Gastroesophageal sphincter (tissue), 4 donors: ENCODE data around the gene EVI2B. TPM values are rescaled to one million over a fixed set of nuclear protein-coding genes. Genes with fewer than 3 reads are reported as not detected.

Experiments
- ATAC-seq: fragments of 150-250 bp; one replicate; pipeline ENCODE4 v1.9.1; 2016; ENCODE audit warnings: mild to moderate bottlenecking, moderate library complexity
- H3K27ac ChIP-seq, 4 donors: fragments of 200-600 bp; sonication (generic) in 3 of 4; 1 replicate in 3 of 4; 2 replicates in 1 of 4; pipeline ENCODE4 v1.5.1; 2016 to 2019
- H3K27me3 ChIP-seq: fragments of 200-600 bp; sonication (generic); one replicate; pipeline ENCODE4 v1.5.1; 2019
- H3K36me3 ChIP-seq, 2 donors: fragments of 200-600 bp; sonication (generic); one replicate each; pipeline ENCODE4 v1.5.1; 2019; ENCODE audit warnings: control low read depth in 1 of 2
- H3K4me1 ChIP-seq, 3 donors: fragments of 200-600 bp; sonication (generic); 1 replicate in 2 of 3; 2 replicates in 1 of 3; pipeline ENCODE4 v1.5.1; 2016 to 2019; ENCODE audit warnings: control low read depth in 2 of 3
- H3K4me3 ChIP-seq, 2 donors: fragments of 200-600 bp; sonication (generic); one replicate each; pipeline ENCODE4 v1.5.1; 2019; ENCODE audit warnings: mild to moderate bottlenecking in 1 of 2, moderate library complexity in 1 of 2
- H3K9me3 ChIP-seq, 3 donors: fragments of 200-600 bp; sonication (generic); one replicate each; pipeline ENCODE4 v1.5.1; 2017 to 2019; ENCODE audit warnings: control low read depth in 2 of 3
- CTCF ChIP-seq, 4 experiments: fragments of 200-600 bp in 2 of 4; fragments of 450-650 bp in 2 of 4; sonication (generic) in 1 of 4; IDR thresholded peaks; one replicate each; pipeline ENCODE4 v1.5.1; 2017 to 2019; ENCODE audit warnings: antibody characterized with exemption in 4 of 4, mild to moderate bottlenecking in 2 of 4, moderate library complexity in 2 of 4
- EP300 ChIP-seq: sonication (generic); formaldehyde crosslinking; IDR thresholded peaks from one replicate; pipeline ENCODE4 v1.6.1; 2017; ENCODE audit warnings: antibody characterized with exemption, mild to moderate bottlenecking
- POLR2A ChIP-seq, 2 donors: fragments of 450-650 bp; IDR thresholded peaks; one replicate each; pipeline ENCODE4 v1.6.1; 2017; ENCODE audit warnings: antibody characterized with exemption in 2 of 2, mild to moderate bottlenecking in 2 of 2, moderate library complexity in 1 of 2
- POLR2AphosphoS5 ChIP-seq: sonication (generic); formaldehyde crosslinking; IDR thresholded peaks from one replicate; pipeline ENCODE4 v1.6.1; 2017; ENCODE audit warnings: antibody characterized with exemption
- WGBS, 2 donors: methylation state at CpG; one replicate each; pipeline ENCODE4 v1.1.5; 2018; ENCODE audit warnings: low coverage in 1 of 2; 5-methylcytosine and 5-hydroxymethylcytosine counted together
- total RNA-seq, 4 donors: library from RNA; depleted of rRNA; stranded (reverse); fragments of >200 nt; gene quantifications; one replicate each; pipeline ENCODE4 v1.1.0, GENCODE V29; 2016

Gene EVI2B
- total RNA-seq, 4 donors from 2014 or later = 3.1 to 12.7 (median 8.9) TPM

GRCh38 chr17:31339906-31340661, 26.2 kb upstream of the EVI2B start:
- no peak for ATAC-seq
- peaks cover 0 to 82% of the 10 kb centered on the region in 2 donors for H3K36me3 ChIP-seq

GRCh38 chr17:31329221-31329620, 15.4 kb upstream of the EVI2B start:
- no peak overlapping the region for H3K4me3 ChIP-seq
- no peak overlapping the region for H3K27ac ChIP-seq
- no peaks in the 10 kb centered on the region for H3K4me1 ChIP-seq
- no peaks in the 10 kb centered on the region for H3K9me3 ChIP-seq
- peaks cover 0 to 39% of the 10 kb centered on the region in 2 donors for H3K36me3 ChIP-seq
- no peak for ATAC-seq
- no peaks in the 10 kb centered on the region for H3K27me3 ChIP-seq
- TF ChIP-seq EP300 = no peak
- TF ChIP-seq POLR2A (IDR thresholded peaks at IDR 0.05) = no peak
- TF ChIP-seq CTCF (IDR thresholded peaks at IDR 0.05) = no peak
- TF ChIP-seq POLR2AphosphoS5 = no peak

More at GRCh38 chr17:31339906-31340661, 26.2 kb upstream of the EVI2B start:
- 57 to 81% methylated on average over 6 of the region's 6 CpGs for WGBS, 2 donors
- no peaks in the 10 kb centered on the region for H3K27me3 ChIP-seq
- no peaks in the 10 kb centered on the region for H3K9me3 ChIP-seq
- TF ChIP-seq POLR2AphosphoS5 = no peak
- no peak for TF ChIP-seq CTCF (IDR thresholded peaks at IDR 0.05)
- no peak for TF ChIP-seq EP300
- TF ChIP-seq POLR2A (IDR thresholded peaks at IDR 0.05) = no peak
- H3K4me1 ChIP-seq = no peaks in the 10 kb centered on the region
- no peak overlapping the region for H3K27ac ChIP-seq
- H3K4me3 ChIP-seq = no peak overlapping the region

GRCh38 chr17:31328160-31328535, 14.3 kb upstream of the EVI2B start:
- H3K4me3 ChIP-seq = no peak overlapping the region
- H3K27ac ChIP-seq = no peak overlapping the region
- H3K36me3 ChIP-seq = peaks cover 0 to 39% of the 10 kb centered on the region in 2 donors
- H3K4me1 ChIP-seq = no peaks in the 10 kb centered on the region
- no peaks in the 10 kb centered on the region for H3K27me3 ChIP-seq
- TF ChIP-seq POLR2AphosphoS5 (no peak), POLR2A (IDR thresholded peaks at IDR 0.05) (no peak), EP300 (no peak), CTCF (IDR thresholded peaks at IDR 0.05) (no peak)
- H3K9me3 ChIP-seq = no peaks in the 10 kb centered on the region
- no peak for ATAC-seq

- H3K27ac ChIP-seq = no peak overlapping the region
- WGBS, 2 donors = 88 to 94% methylated on average over 6 to 12 of the region's 12 CpGs
- no peaks in the 10 kb centered on the region for H3K9me3 ChIP-seq
- no peak for ATAC-seq
- H3K36me3 ChIP-seq = peaks cover 0 to 39% of the 10 kb centered on the region in 2 donors
- TF ChIP-seq EP300 (no peak), POLR2A (IDR thresholded peaks at IDR 0.05) (no peak), CTCF (IDR thresholded peaks at IDR 0.05) (no peak), POLR2AphosphoS5 (no peak)
- H3K4me1 ChIP-seq = no peaks in the 10 kb centered on the region
- no peaks in the 10 kb centered on the region for H3K27me3 ChIP-seq
- no peak overlapping the region for H3K4me3 ChIP-seq
Observed at GRCh38 chr17:31327534-31328159, 13.8 kb upstream of the EVI2B start.

GRCh38 chr17:31323551-31323950, 9.7 kb upstream of the EVI2B start:
- Histone ChIP-seq H3K27me3 (no peaks in the 10 kb centered on the region), H3K27ac (no peak overlapping the region), H3K36me3 (peaks cover 0 to 24% of the 10 kb centered on the region in 2 donors), H3K9me3 (no peaks in the 10 kb centered on the region), H3K4me3 (no peak overlapping the region), H3K4me1 (no peaks in the 10 kb centered on the region)
- no peak for ATAC-seq
- no peak for TF ChIP-seq CTCF (IDR thresholded peaks at IDR 0.05)
- TF ChIP-seq POLR2AphosphoS5 = no peak
- TF ChIP-seq POLR2A (IDR thresholded peaks at IDR 0.05) = no peak
- no peak for TF ChIP-seq EP300
